Measurements from ENCODE around the gene CLCN5.

The CLCN5 gene

GRCh38 chrX:49951524-49952193 lies 29.3 kb downstream of the CLCN5 start:
- peaks cover 8% of the 10 kb centered on the region; the same call in 1 of the 2 replicates for H3K4me1 ChIP-seq (ENCODE audit: low read length)
- H3K36me3 ChIP-seq (replicated peaks; ENCODE audit: insufficient read depth, low read length), result no peaks in the 10 kb centered on the region
- no peaks in the 10 kb centered on the region for H4K20me1 ChIP-seq (ENCODE audit: insufficient read depth, low read length)
- no peak overlapping the region for H3K4me2 ChIP-seq (ENCODE audit: low read depth, low read length)
- H3F3A ChIP-seq (ENCODE audit: insufficient read depth, low read length), result no peaks in the 10 kb centered on the region
- no peaks in the 10 kb centered on the region for H3K9me2 ChIP-seq (replicated peaks; ENCODE audit: insufficient read depth, low read length)
- no peak overlapping the region for H3K9ac ChIP-seq (ENCODE audit: low read length)
- H3K9me3 ChIP-seq (replicated peaks; ENCODE audit: insufficient read depth, low read length), result no peaks in the 10 kb centered on the region
- H3K27ac ChIP-seq (ENCODE audit: low read length), result no peak overlapping the region
- no peak overlapping the region for H2AFZ ChIP-seq (ENCODE audit: low read length)
- H3K79me2 ChIP-seq (ENCODE audit: low read length), result no peaks in the 10 kb centered on the region
- TF ChIP-seq CTCF (IDR thresholded peaks at IDR 0.05; ENCODE audit: low read length), result no peak
- TF ChIP-seq EZH2 (optimal IDR thresholded peaks at IDR 0.05; ENCODE audit: low read depth, low read length), result no peak
- TF ChIP-seq EZH2phosphoT487 (IDR thresholded peaks at IDR 0.05; ENCODE audit: low read length), result no peak
- DNase-seq, result no peak
- H3K27me3 ChIP-seq (replicated peaks; ENCODE audit: insufficient read depth, low read length), result no peaks in the 10 kb centered on the region
- H3K4me3 ChIP-seq (ENCODE audit: low read length), result no peak overlapping the region

DNA sequence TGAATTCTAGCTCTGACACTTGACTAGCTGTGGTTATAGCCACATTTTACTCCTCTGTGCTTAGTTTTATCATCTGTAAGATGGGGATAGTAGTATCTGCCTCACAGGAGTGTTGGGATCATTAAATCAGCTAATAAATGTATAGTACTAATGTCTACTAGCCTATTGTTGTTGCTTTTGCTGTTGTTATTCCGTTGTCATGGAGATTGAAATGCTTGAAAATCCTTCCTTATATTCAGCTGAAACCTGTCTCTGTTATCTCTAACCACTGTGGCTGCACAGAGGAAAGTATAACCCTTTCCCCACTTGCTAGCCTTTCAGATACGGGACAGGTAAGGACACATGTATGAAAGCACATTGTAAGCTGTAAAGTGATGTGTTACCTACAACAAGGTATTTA lies 33.9 kb downstream of the CLCN5 start:
- Histone ChIP-seq H3K79me2 (ENCODE audit: low read length) (no peaks in the 10 kb centered on the region), H3K9ac (ENCODE audit: low read length) (no peak overlapping the region), H3K27me3 (replicated peaks; ENCODE audit: insufficient read depth, low read length) (no peaks in the 10 kb centered on the region), H3K4me1 (ENCODE audit: low read length) (no peaks in the 10 kb centered on the region), H3K27ac (ENCODE audit: low read length) (no peak overlapping the region), H4K20me1 (ENCODE audit: insufficient read depth, low read length) (no peaks in the 10 kb centered on the region), H3F3A (ENCODE audit: insufficient read depth, low read length) (no peaks in the 10 kb centered on the region), H3K4me2 (ENCODE audit: low read depth, low read length) (no peak overlapping the region), H3K36me3 (replicated peaks; ENCODE audit: insufficient read depth, low read length) (no peaks in the 10 kb centered on the region), H3K9me2 (replicated peaks; ENCODE audit: insufficient read depth, low read length) (no peaks in the 10 kb centered on the region), H3K9me3 (replicated peaks; ENCODE audit: insufficient read depth, low read length) (no peaks in the 10 kb centered on the region), H3K4me3 (ENCODE audit: low read length) (no peak overlapping the region), H2AFZ (ENCODE audit: low read length) (no peak overlapping the region)
- DNase-seq, result no peak
- TF ChIP-seq CTCF (IDR thresholded peaks at IDR 0.05; ENCODE audit: low read length), result no peak
- TF ChIP-seq EZH2 (optimal IDR thresholded peaks at IDR 0.05; ENCODE audit: low read depth, low read length), result no peak
- no peak for TF ChIP-seq EZH2phosphoT487 (IDR thresholded peaks at IDR 0.05; ENCODE audit: low read length)

DNA sequence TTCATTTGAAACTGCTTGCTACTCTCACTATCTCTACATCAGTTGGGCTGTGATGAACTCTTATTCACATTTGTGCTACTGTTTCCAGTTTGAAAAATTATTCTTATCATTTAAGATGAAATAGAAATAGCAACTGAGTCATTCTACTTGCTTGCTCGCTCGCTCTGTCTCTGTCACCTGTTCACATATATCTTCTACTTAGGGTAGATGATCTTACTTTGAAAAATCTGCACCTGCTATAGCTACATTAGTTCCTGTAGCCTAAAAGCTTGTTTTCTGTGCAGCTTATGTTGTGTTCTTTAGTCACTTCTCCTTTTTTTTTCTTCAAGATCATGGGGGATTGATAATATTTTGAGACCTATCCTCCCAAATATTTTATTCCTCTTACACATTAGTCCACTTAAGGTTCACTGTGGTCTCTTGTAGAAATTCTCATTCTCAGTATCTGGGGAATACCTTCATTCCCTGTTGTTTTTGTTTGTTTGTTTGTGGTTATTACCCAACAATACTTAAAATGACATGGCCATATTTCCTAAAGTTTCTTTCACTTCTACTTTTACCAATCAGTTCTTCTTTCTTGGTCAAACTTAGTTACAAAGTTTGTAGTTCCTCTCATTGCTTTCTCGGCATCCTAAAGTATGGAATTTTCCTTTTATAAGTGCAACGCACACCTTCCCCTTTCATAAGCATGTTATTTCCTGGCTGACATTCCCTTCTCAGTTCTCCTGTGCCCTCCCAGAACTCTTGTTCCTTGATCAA lies 36.5 kb downstream of the CLCN5 start:
- DNase-seq, result no peak

More for the DNA sequence above, 36.5 kb downstream of the CLCN5 start:
- peaks cover 9% of the 10 kb centered on the region for H3K4me1 ChIP-seq (ENCODE audit: low read length)
- no peak overlapping the region for H3K9ac ChIP-seq (ENCODE audit: low read length)
- no peaks in the 10 kb centered on the region for H4K20me1 ChIP-seq (ENCODE audit: insufficient read depth, low read length)
- H3K27me3 ChIP-seq (replicated peaks; ENCODE audit: insufficient read depth, low read length), result no peaks in the 10 kb centered on the region
- no peak overlapping the region for H2AFZ ChIP-seq (ENCODE audit: low read length)
- H3K4me2 ChIP-seq (ENCODE audit: low read depth, low read length), result no peak overlapping the region
- TF ChIP-seq CTCF (IDR thresholded peaks at IDR 0.05; ENCODE audit: low read length) (no peak), EZH2phosphoT487 (IDR thresholded peaks at IDR 0.05; ENCODE audit: low read length) (no peak), EZH2 (optimal IDR thresholded peaks at IDR 0.05; ENCODE audit: low read depth, low read length) (no peak)
- no peak overlapping the region for H3K4me3 ChIP-seq (ENCODE audit: low read length)
- no peak overlapping the region for H3K27ac ChIP-seq (ENCODE audit: low read length)
- H3K36me3 ChIP-seq (replicated peaks; ENCODE audit: insufficient read depth, low read length), result no peaks in the 10 kb centered on the region
- H3K79me2 ChIP-seq (ENCODE audit: low read length), result no peaks in the 10 kb centered on the region
- no peaks in the 10 kb centered on the region for H3K9me3 ChIP-seq (replicated peaks; ENCODE audit: insufficient read depth, low read length)
- no peaks in the 10 kb centered on the region for H3F3A ChIP-seq (ENCODE audit: insufficient read depth, low read length)
- H3K9me2 ChIP-seq (replicated peaks; ENCODE audit: insufficient read depth, low read length), result no peaks in the 10 kb centered on the region
